ENCODE measurements around the gene MRGPRX3.

MRGPRX3 gene

DNA sequence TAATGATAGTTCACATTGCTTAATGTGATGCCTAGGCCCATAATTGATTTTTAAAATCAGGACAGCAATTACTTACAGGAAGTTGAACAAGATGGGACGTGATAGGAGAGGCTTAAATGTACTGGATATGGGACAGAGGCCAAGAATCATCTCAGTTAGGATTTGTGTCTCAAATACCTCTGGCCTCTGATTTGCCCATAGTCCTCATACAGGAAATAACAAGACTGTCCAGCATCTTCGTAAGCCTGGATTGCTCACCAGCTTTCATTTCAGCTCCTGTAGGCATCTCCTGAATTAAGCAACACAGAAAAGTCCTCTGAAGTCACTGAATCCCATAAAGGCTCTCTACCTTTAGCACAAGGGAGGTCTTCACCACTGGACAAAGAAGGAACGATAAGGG lies at the start of gene MRGPRX3:
Gene MRGPRX3, plus strand, starts transcription at position 231 of the 400 bp plus-strand sequence. CDS start 4,632 bp downstream, outside the sequence.
- ChIA-PET POLR2A (no interaction called here), CTCF (interaction anchor here (1.2 kb wide), 2 partner anchors 17 to 21 kb away, joined by 4 to 5 read pairs; no protein-coding TSS in a partner anchor)
- TF ChIP-seq, protein P1, sequence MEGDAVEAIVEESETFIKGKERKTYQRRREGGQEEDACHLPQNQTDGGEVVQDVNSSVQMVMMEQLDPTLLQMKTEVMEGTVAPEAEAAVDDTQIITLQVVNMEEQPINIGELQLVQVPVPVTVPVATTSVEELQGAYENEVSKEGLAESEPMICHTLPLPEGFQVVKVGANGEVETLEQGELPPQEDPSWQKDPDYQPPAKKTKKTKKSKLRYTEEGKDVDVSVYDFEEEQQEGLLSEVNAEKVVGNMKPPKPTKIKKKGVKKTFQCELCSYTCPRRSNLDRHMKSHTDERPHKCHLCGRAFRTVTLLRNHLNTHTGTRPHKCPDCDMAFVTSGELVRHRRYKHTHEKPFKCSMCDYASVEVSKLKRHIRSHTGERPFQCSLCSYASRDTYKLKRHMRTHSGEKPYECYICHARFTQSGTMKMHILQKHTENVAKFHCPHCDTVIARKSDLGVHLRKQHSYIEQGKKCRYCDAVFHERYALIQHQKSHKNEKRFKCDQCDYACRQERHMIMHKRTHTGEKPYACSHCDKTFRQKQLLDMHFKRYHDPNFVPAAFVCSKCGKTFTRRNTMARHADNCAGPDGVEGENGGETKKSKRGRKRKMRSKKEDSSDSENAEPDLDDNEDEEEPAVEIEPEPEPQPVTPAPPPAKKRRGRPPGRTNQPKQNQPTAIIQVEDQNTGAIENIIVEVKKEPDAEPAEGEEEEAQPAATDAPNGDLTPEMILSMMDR (IDR thresholded peaks at IDR 0.05; ENCODE audit: control extremely low read depth, extremely low read depth, low read depth, missing control alignments), result no peak
- no peak for DNase-seq (ENCODE audit: extremely low spot score)

DNA sequence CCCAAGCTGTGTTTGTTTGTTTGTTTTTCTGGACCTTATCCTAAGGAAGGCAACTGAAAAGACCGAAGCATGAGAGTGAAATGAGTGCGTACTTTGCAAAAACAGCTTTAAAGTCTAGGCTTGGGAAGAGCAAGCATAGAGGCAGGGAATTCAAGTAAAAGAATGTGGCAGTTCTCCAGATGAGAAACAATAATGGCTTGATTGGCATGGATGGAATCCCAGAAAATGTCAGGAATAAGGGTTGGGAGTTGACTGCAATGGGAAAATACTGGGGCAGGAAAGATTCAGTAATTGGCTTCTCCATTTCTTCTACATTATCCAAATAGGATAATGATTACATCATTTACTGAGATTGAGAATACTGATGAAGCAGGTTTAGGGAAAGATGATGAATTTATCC lies 44.0 kb upstream of the MRGPRX3 start:
- TF ChIP-seq, protein P1 (IDR thresholded peaks at IDR 0.05; ENCODE audit: control extremely low read depth, extremely low read depth, low read depth, missing control alignments), result no peak
- DNase-seq (ENCODE audit: extremely low spot score), result no peak
- ChIA-PET CTCF (interaction anchor here (1.3 to 3.0 kb wide), 4 partner anchors 8 to 27 kb away, joined by 3 to 16 read pairs (median 8); partner anchors contain the start of gene SAAL1), POLR2A (no interaction called here)

DNA sequence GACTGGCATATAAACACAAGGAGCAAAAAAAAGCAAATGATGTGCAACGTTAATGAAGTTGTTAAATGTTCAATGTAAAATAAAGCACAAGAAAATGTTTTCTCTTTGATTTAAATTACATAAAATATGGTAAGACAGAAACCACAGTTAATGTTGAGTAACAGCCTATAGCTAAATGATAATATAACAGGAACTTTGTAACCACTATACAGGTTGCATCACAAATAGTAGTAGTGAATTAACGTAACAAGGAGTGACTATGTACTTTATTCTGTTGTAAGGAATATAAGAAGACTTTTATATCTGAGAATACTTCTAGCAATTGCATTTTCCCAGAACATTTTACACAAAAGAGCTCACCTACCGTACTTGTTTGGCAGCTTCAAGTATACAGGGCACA lies 43.4 kb upstream of the MRGPRX3 start:
- CTCF ChIA-PET, result interaction anchor here (0.9 to 3.0 kb wide), 4 partner anchors 9 to 27 kb away, joined by 3 to 16 read pairs (median 8); partner anchors contain the start of gene SAAL1
- TF ChIP-seq, protein P1 (IDR thresholded peaks at IDR 0.05; ENCODE audit: control extremely low read depth, extremely low read depth, low read depth, missing control alignments), result no peak
- POLR2A ChIA-PET, result no interaction called here
- no peak for DNase-seq (ENCODE audit: extremely low spot score)

DNA sequence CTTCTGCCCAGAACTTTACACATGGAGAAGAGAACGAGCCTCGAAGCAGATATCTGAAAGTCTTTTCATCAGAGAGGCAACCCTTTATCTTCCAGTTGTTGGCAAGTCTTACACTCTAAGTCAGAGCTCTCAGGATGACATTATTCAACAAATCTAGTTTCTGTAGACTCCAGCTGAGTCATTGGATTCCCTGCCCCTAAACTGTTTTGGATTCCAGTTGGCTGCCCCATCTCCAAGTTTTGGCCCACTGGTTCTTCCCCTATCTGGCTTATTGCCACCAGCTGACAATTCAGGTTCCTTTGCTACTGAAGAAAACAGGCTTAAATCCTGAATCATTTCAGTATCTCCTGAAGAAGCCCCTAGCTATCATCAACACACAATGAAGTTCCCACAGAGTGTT lies 40.6 kb upstream of the MRGPRX3 start:
- DNase-seq (ENCODE audit: extremely low spot score), result no peak
- POLR2A ChIA-PET, result no interaction called here
- CTCF ChIA-PET, result no interaction called here
- TF ChIP-seq, protein P1 (IDR thresholded peaks at IDR 0.05; ENCODE audit: control extremely low read depth, extremely low read depth, low read depth, missing control alignments), result no peak

DNA sequence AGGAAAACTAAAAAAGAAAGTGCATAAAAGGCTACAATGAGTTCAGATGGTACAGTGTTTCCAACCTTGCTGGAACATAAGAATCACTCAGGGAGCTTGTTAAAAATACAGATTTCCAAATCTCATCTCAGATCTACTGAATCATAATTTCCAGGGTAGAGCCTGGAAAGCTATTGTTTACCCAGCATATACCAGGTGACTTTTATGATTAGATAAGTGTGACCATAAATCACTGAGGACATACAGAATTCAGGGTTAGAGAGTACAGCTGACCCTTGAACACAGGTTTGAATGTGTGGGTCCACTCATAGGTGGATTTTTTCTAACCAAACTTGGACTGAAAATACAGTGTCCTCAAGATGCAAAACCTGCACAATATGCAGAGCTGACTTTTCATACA lies 38.4 kb upstream of the MRGPRX3 start:
- TF ChIP-seq, protein P1 (IDR thresholded peaks at IDR 0.05; ENCODE audit: control extremely low read depth, extremely low read depth, low read depth, missing control alignments), result no peak
- no peak for DNase-seq (ENCODE audit: extremely low spot score)
- ChIA-PET CTCF (interaction anchor here (1.5 to 4.2 kb wide), 3 partner anchors 9 to 13 kb away, joined by 4 to 22 read pairs (median 6); partner anchors contain the start of gene SAAL1), POLR2A (no interaction called here)

DNA sequence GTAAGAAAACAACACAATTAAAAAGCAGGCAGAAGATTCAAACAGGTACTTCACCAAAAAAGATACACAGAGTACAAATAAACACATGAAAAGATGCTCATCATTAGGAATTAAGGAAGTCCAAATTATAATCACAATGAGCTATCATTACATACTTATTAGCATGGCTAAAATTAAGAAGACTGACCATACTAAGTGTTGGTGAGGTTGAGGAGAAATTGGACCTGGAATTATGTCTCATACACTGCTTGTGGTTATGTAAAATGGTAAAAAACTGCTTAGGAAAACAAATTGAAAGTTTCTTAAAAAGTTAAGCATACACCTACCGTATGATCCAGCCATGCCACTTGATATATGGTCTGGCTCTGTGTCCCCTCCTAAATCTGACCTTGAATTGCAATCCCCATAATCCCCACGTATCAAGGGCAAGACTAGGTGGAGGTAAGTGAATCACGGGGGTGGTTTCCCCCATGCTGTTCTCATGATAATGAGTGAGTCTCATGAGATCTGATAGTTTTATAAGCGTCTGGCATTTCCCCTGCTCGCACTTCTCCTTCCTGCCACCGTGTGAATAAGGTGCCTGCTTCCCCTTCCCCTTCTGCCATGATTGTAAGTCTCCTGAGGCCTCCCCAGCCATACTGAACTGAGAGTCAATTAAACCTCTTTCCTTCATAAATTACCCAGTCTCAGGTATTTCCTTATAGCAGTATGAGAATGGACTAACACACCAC lies 31.3 kb upstream of the MRGPRX3 start:
- CTCF ChIA-PET, result interaction anchor here (7.8 kb wide), 1 partner anchor 15 kb away, joined by 90 read pairs; no protein-coding TSS in a partner anchor
- POLR2A ChIA-PET, result no interaction called here
- TF ChIP-seq, protein P1 (IDR thresholded peaks at IDR 0.05; ENCODE audit: control extremely low read depth, extremely low read depth, low read depth, missing control alignments), result no peak
- no peak for DNase-seq (ENCODE audit: extremely low spot score)

All from GM10248 (cell line).